ENCODE data around the gene OPCML.

OPCML gene

GRCh38 chr11:132430429-132431062 lies 1101.8 kb downstream of the OPCML start:
- Histone ChIP-seq H2AFZ (ENCODE audit: low read length) (no peak overlapping the region), H3K27me3 (ENCODE audit: insufficient read depth, low read length, poor library complexity, severe bottlenecking) (no peaks in the 10 kb centered on the region), H3K9me3 (ENCODE audit: insufficient read depth, low read depth, low read length) (no peaks in the 10 kb centered on the region), H3K9me2 (replicated peaks; ENCODE audit: low read depth, low read length) (no peaks in the 10 kb centered on the region), H4K20me1 (ENCODE audit: insufficient read depth, low read length, poor library complexity, severe bottlenecking) (no peaks in the 10 kb centered on the region), H3K9ac (ENCODE audit: low read depth, low read length, poor library complexity, severe bottlenecking) (no peak overlapping the region), H3K36me3 (ENCODE audit: insufficient read depth, low read length) (no peaks in the 10 kb centered on the region), H3K4me1 (ENCODE audit: insufficient read depth, low read length, poor library complexity, severe bottlenecking) (no peaks in the 10 kb centered on the region), H3K79me2 (ENCODE audit: insufficient read depth, low read length) (no peaks in the 10 kb centered on the region), H3K4me2 (ENCODE audit: low read depth, low read length, poor library complexity, severe bottlenecking) (no peak overlapping the region), H3K4me3 (ENCODE audit: low read length, poor library complexity, severe bottlenecking) (no peak overlapping the region), H3F3A (ENCODE audit: low read depth) (no peaks in the 10 kb centered on the region)
- no peak for TF ChIP-seq EZH2phosphoT487 (IDR thresholded peaks at IDR 0.05; ENCODE audit: borderline replicate concordance)
- TF ChIP-seq CTCF (conservative IDR thresholded peaks at IDR 0.05; ENCODE audit: low read length) = no peak

DNA sequence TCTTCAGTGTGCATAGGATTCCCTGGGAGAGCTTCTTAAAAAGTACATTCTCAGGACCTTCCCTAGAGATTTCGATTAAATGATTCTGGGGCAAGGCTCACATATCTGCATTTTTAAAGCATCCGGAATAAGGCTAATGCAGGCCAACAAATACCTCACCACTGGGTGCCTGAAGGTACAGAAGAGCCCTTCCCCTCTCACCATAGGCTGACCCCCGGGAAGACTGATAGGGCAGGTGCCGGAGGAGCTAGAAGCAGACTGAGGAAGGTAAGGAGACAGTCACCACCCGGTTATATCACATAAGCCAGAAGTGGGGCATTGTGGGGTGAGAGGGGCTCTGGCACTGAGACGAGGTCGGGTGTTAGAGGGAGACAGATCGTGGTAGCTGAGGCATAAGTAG lies 1102.6 kb downstream of the OPCML start:
- Histone ChIP-seq H3K79me2 (ENCODE audit: insufficient read depth, low read length) (no peaks in the 10 kb centered on the region), H3K9ac (ENCODE audit: low read depth, low read length, poor library complexity, severe bottlenecking) (no peak overlapping the region), H3K9me3 (ENCODE audit: insufficient read depth, low read depth, low read length) (no peaks in the 10 kb centered on the region), H3K4me3 (ENCODE audit: low read length, poor library complexity, severe bottlenecking) (no peak overlapping the region), H3K27me3 (ENCODE audit: insufficient read depth, low read length, poor library complexity, severe bottlenecking) (no peaks in the 10 kb centered on the region), H4K20me1 (ENCODE audit: insufficient read depth, low read length, poor library complexity, severe bottlenecking) (no peaks in the 10 kb centered on the region), H3K4me1 (ENCODE audit: insufficient read depth, low read length, poor library complexity, severe bottlenecking) (no peaks in the 10 kb centered on the region), H3K9me2 (replicated peaks; ENCODE audit: low read depth, low read length) (no peaks in the 10 kb centered on the region), H3K4me2 (ENCODE audit: low read depth, low read length, poor library complexity, severe bottlenecking) (no peak overlapping the region), H3K36me3 (ENCODE audit: insufficient read depth, low read length) (no peaks in the 10 kb centered on the region), H3F3A (ENCODE audit: low read depth) (no peaks in the 10 kb centered on the region), H2AFZ (ENCODE audit: low read length) (no peak overlapping the region)
- TF ChIP-seq CTCF (conservative IDR thresholded peaks at IDR 0.05; ENCODE audit: low read length) (no peak), EZH2phosphoT487 (IDR thresholded peaks at IDR 0.05; ENCODE audit: borderline replicate concordance) (no peak)

DNA sequence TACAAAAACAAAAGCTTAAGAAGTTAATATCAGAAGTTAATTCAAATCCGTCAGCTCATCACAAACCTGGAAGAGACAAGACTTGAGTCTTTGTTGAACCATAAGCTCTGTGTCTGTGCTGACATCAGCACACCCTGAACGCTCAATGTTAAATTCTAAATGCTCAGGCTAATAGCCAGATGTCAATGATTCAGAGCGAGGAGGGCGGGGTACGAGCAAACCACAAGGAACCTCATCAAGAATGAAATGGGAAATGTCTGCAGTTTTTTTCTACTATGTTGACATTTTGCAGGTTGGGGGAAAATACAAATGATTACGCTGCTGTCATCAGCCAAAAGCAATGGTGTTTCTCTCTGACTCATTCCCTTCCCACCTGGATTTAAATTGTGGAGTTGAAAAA lies 1104.7 kb downstream of the OPCML start:
- H3K27me3 ChIP-seq (ENCODE audit: insufficient read depth, low read length, poor library complexity, severe bottlenecking) = no peaks in the 10 kb centered on the region
- TF ChIP-seq EZH2phosphoT487 (IDR thresholded peaks at IDR 0.05; ENCODE audit: borderline replicate concordance) (no peak), CTCF (conservative IDR thresholded peaks at IDR 0.05; ENCODE audit: low read length) (no peak)
- no peaks in the 10 kb centered on the region for H4K20me1 ChIP-seq (ENCODE audit: insufficient read depth, low read length, poor library complexity, severe bottlenecking)
- H3K36me3 ChIP-seq (ENCODE audit: insufficient read depth, low read length) = no peaks in the 10 kb centered on the region
- no peaks in the 10 kb centered on the region for H3K9me3 ChIP-seq (ENCODE audit: insufficient read depth, low read depth, low read length)
- no peaks in the 10 kb centered on the region for H3K9me2 ChIP-seq (replicated peaks; ENCODE audit: low read depth, low read length)
- no peaks in the 10 kb centered on the region for H3F3A ChIP-seq (ENCODE audit: low read depth)
- H2AFZ ChIP-seq (ENCODE audit: low read length) = no peak overlapping the region
- no peaks in the 10 kb centered on the region for H3K4me1 ChIP-seq (ENCODE audit: insufficient read depth, low read length, poor library complexity, severe bottlenecking)
- no peaks in the 10 kb centered on the region for H3K79me2 ChIP-seq (ENCODE audit: insufficient read depth, low read length)
- no peak overlapping the region for H3K9ac ChIP-seq (ENCODE audit: low read depth, low read length, poor library complexity, severe bottlenecking)
- no peak overlapping the region for H3K4me3 ChIP-seq (ENCODE audit: low read length, poor library complexity, severe bottlenecking)
- no peak overlapping the region for H3K4me2 ChIP-seq (ENCODE audit: low read depth, low read length, poor library complexity, severe bottlenecking)
